Panc1 (cell line): ENCODE data around the gene FOXM1. TPM values are rescaled to one million over a fixed set of nuclear protein-coding genes. Genes with fewer than 3 reads are reported as not detected.
A peak's percentile ranks its signal among the peaks of the same experiment; 100 is the strongest.

Experiments used
- ATAC-seq: fragments of 200-7000 bp; cut with Tn5 transposase; 2 replicates; pipeline ENCODE4 v1.9.1; 2020; ENCODE audit warnings: mild to moderate bottlenecking, moderate library complexity
- BruUV-seq: library from RNA; stranded (reverse); fragments of 400-500 nt; replicated peaks from 2 replicates; lab custom pipeline; 2021; lab: Mats Ljungman, UMichigan
- CTCF ChIA-PET: fragments of 300-600 bp; sonication (Branson Sonifier 250); formaldehyde crosslinking; loops from one replicate; lab custom pipeline; 2022; ENCODE audit warnings: antibody characterized with exemption; lab: Charles Lee
- POLR2A ChIA-PET: fragments of 300-600 bp; sonication (Branson Sonifier 250); formaldehyde crosslinking; loops from one replicate; lab custom pipeline; 2022; ENCODE audit warnings: antibody characterized with exemption; lab: Charles Lee
- DNase-seq: peaks from one replicate; pipeline ENCODE4 v3.0.0-alpha.2; 2010; ENCODE audit warnings: low read depth, low spot score
- H3K27ac ChIP-seq: 2 replicates; pipeline ENCODE4 v1.5.1; 2011; ENCODE audit warnings: mild to moderate bottlenecking, low read length, inconsistent platforms
- H3K27me3 ChIP-seq: fragments of 200-500 bp; sonication (Bioruptor generic); 2 replicates; pipeline ENCODE4 v1.6.0; 2014; ENCODE audit warnings: low read length, inconsistent platforms; ENCODE audit not compliant: control insufficient read depth, insufficient read depth
- H3K36me3 ChIP-seq: fragments of 200-500 bp; sonication (Bioruptor generic); 2 replicates; pipeline ENCODE4 v1.5.1; 2014; ENCODE audit warnings: inconsistent platforms, mild to moderate bottlenecking, low read length, moderate library complexity; ENCODE audit not compliant: control insufficient read depth, insufficient read depth
- H3K4me1 ChIP-seq: 2 replicates; pipeline ENCODE4 v1.5.1; 2011; ENCODE audit warnings: inconsistent platforms, mild to moderate bottlenecking, low read length, moderate library complexity; ENCODE audit not compliant: control insufficient read depth, insufficient read depth
- H3K4me3 ChIP-seq, 2 experiments: 2 replicates each; pipeline ENCODE4 v1.5.1; 2011 to 2012; ENCODE audit warnings: low read depth in 2 of 2, low read length in 2 of 2, mild to moderate bottlenecking in 2 of 2, inconsistent platforms in 1 of 2, moderate library complexity in 1 of 2
- H3K9me3 ChIP-seq: fragments of 200-500 bp; sonication (Bioruptor generic); 2 replicates; pipeline ENCODE4 v1.5.1; 2014; ENCODE audit warnings: low read depth, mild to moderate bottlenecking, inconsistent platforms, low read length, moderate library complexity; ENCODE audit not compliant: control insufficient read depth, insufficient read depth
- CTCF ChIP-seq: fragments of 450-650 bp; IDR thresholded peaks from 2 replicates; pipeline ENCODE4 v1.5.1; 2017; ENCODE audit warnings: mild to moderate bottlenecking
- POLR2AphosphoS5 ChIP-seq: IDR thresholded peaks from 2 replicates; pipeline ENCODE4 v1.6.1; 2012; ENCODE audit warnings: mild to moderate bottlenecking, low read depth, low read length, moderate library complexity
- REST ChIP-seq, 2 experiments: IDR thresholded peaks; 2 replicates each; pipeline ENCODE4 v1.6.1; 2011 to 2012; ENCODE audit warnings: low read depth in 2 of 2, control low read depth in 1 of 2, low read length in 1 of 2, mild to moderate bottlenecking in 1 of 2, moderate library complexity in 1 of 2; ENCODE audit not compliant: insufficient read depth in 1 of 2
- SIN3A ChIP-seq: IDR thresholded peaks from 2 replicates; pipeline ENCODE4 v1.6.1; 2012; ENCODE audit warnings: low read depth, mild to moderate bottlenecking, low read length, moderate library complexity, borderline replicate concordance; ENCODE audit not compliant: insufficient read depth
- TCF7L2 ChIP-seq: IDR thresholded peaks from 2 replicates; pipeline ENCODE4 v1.6.1; 2011; ENCODE audit warnings: mild to moderate bottlenecking, low read depth, low read length, inconsistent platforms
- in situ Hi-C: cut with HindIII; loops from 2 replicates; pipeline ENCODE4 v1.10.0; 2016; ENCODE audit warnings: low sequenced_read_pairs, low pct_unique_long_range_greater_than_20kb
- intact Hi-C: fragments of 100-400 bp; cut with micrococcal nuclease; formaldehyde crosslinking; loops from one replicate; pipeline ENCODE4 v1.10.0; 2022; ENCODE audit not compliant: unreplicated experiment
- total RNA-seq: library from RNA; stranded (reverse); gene quantifications from one replicate; pipeline ENCODE4 v1.2.1, GENCODE V29; 2021; ENCODE audit not compliant: unreplicated experiment

Gene FOXM1
- total RNA-seq, 1 experiment from 2014 or later = 71.2 TPM

GRCh38 chr12:2820432-2820831 lies 56.5 kb downstream of the FOXM1 start:
- in situ Hi-C loops (no loop called here), intact Hi-C loops (no loop called here)
- Histone ChIP-seq H3K36me3 (0 out of 2 replicates have a peak, but pooled peaks cover 2% of the 10 kb centered on the region), H3K4me1 (no peaks in the 10 kb centered on the region), H3K27ac (no peak overlapping the region), H3K4me3 (no peak overlapping the region), H3K27me3 (no peaks in the 10 kb centered on the region), H3K9me3 (no peaks in the 10 kb centered on the region)
- CTCF ChIA-PET = no interaction called here
- TF ChIP-seq SIN3A = no peak
- TF ChIP-seq POLR2AphosphoS5 = no peak
- no peak for TF ChIP-seq REST (IDR thresholded peaks at IDR 0.05; ENCODE audit: insufficient read depth in 1 of 2, low read depth in 2 of 2, low read length in 1 of 2)
- TF ChIP-seq TCF7L2 = no peak
- no peak for TF ChIP-seq CTCF
- POLR2A ChIA-PET = no interaction called here
- ATAC-seq = no peak
- BruUV-seq = no TSS peak
- DNase-seq = no peak

GRCh38 chr12:2819810-2820209 lies 57.2 kb downstream of the FOXM1 start:
- 0 out of 2 replicates have a peak, but pooled peaks cover 2% of the 10 kb centered on the region for H3K36me3 ChIP-seq
- TF ChIP-seq TCF7L2 (no peak), POLR2AphosphoS5 (no peak), SIN3A (no peak), REST (IDR thresholded peaks at IDR 0.05; ENCODE audit: insufficient read depth in 1 of 2, low read depth in 2 of 2, low read length in 1 of 2) (no peak), CTCF (no peak)

More at GRCh38 chr12:2819810-2820209, 57.2 kb downstream of the FOXM1 start:
- intact Hi-C loops = no loop called here
- ATAC-seq (no peak), DNase-seq (no peak)
- ChIA-PET CTCF (no interaction called here), POLR2A (no interaction called here)
- H3K9me3 ChIP-seq = no peaks in the 10 kb centered on the region
- no peak overlapping the region for H3K27ac ChIP-seq
- no peaks in the 10 kb centered on the region for H3K27me3 ChIP-seq
- TSS peak; percentile 66 for BruUV-seq
- H3K4me1 ChIP-seq = no peaks in the 10 kb centered on the region
- no peak overlapping the region for H3K4me3 ChIP-seq
- in situ Hi-C loops = no loop called here
